SH-SY5Y (cell line): ENCODE measurements around the gene ZMIZ1.

Experiments
- GATA2 ChIP-seq: IDR thresholded peaks from 2 replicates; pipeline ENCODE4 v1.6.1; 2011; ENCODE audit warnings: mild to moderate bottlenecking, low read depth, low read length
- GATA3 ChIP-seq: IDR thresholded peaks from 2 replicates; pipeline ENCODE4 v1.6.1; 2011; ENCODE audit warnings: low read depth, mild to moderate bottlenecking, low read length, moderate library complexity

ZMIZ1 gene

DNA sequence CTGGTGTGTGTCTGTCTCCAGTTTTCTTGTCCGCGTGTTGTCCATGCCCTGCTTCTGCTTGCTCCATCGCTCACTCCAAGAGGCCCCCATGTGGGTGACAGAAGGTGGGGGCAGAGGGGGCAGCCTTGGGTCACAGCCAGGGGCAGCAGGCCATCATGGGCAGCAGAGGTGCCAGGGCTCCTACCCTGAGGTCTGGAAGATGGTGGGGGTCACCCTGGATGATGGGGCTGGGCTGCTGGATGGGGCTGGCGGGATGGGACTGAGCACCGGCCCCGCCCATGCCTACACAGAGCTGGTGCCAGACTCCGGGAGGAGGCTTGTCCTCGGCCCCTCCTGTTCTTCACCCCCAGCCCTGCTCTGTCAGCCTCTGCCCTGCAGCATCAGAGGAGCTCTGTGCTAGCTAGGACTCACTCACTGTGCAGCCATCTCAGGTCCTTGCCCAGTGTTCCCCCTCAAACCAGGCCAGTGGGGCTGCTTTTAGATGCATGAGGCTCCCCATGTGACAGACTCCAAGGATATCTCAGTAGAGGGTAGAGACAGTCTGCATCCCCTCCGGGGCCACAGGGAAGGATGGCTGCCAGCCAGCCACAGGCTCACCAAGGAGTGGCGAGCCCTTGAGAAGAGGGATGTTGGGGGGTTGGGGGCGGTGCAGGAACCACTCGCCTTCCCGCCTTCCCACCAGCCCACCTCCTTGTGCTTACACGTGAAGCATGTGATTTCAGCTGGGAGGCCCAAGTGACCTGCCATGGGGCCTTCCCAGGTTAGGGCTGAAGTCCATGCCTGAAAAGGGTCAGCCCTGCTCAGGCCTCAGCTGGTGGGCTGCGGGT lies 243.0 kb downstream of the ZMIZ1 start:
- TF ChIP-seq GATA3 (no peak), GATA2 (no peak)

DNA sequence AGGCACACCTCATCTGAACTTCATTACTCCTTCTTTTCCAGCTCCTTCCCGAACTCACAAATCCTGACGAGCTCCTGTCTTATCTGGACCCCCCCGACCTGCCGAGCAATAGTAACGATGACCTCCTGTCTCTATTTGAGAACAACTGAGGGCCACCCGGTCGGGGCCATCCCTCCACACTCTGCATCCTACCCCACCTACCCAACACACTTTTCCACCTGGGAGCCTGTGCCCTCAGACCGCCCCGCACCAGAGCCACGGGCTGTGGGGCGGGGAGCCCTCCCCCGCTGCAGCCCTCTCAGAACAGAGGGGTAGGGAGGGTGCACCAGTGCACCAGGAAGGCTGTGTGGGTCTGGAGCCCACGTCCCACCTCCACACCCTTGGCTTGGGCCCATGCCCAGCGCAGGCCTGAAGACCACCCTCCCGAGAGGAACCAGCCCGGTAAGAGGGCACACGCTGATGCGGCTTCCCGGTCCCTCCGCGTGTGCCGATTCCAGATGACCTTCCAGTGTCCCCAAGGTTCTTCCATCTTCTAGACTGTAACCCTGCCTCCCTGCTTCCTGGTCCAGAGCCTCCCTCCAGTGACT lies 243.9 kb downstream of the ZMIZ1 start:
- TF ChIP-seq GATA2 = no peak
- no peak for TF ChIP-seq GATA3

GRCh38 chr10:79313320-79313719 lies 244.6 kb downstream of the ZMIZ1 start:
- TF ChIP-seq GATA3 = no peak
- TF ChIP-seq GATA2 = no peak

DNA sequence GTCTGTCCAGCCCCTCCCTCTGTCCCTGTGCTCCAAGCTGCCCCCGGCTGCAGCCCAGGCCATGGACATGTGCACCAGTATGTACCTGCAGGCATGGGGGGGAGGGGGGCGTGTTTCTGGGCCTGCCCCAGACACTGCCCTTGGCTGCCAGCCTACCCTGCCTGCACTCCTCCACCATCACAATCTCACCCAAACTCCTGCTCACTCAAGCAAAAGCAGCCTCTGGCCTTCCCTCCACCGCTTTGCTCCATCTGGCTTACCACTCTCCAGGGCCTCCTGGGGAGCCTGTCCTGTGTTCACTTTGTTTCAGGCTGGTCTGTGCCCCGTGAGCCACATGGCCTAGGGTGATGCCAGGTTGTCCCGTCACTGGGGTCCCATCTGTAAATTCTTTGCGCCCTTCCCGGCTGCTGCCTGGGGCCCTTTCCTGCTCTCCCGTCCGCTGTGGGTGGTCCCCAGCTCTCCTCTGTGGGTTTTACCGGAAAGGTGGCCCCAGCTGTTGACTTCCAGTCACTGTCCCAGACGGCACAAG lies 245.2 kb downstream of the ZMIZ1 start:
- no peak for TF ChIP-seq GATA3
- TF ChIP-seq GATA2 = no peak

GRCh38 chr10:79314761-79315601 lies 246.2 kb downstream of the ZMIZ1 start:
- TF ChIP-seq GATA2 (no peak), GATA3 (no peak)

DNA sequence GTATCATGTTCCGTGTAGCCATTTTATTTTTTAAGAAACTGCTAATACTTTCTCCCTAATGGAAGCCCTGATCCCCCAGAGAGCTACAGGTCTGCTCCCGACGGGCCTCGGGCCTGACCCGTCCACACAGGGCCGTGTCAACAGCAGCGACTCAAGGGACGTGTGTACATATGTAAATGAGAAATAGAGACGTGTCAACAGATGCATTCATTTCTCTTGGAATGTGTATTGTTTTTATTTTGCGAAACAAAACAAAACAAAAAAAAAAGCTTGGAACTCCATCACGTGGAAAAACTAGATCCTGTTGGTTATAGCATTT lies 246.8 kb downstream of the ZMIZ1 start:
- TF ChIP-seq GATA3 (no peak), GATA2 (no peak)

DNA sequence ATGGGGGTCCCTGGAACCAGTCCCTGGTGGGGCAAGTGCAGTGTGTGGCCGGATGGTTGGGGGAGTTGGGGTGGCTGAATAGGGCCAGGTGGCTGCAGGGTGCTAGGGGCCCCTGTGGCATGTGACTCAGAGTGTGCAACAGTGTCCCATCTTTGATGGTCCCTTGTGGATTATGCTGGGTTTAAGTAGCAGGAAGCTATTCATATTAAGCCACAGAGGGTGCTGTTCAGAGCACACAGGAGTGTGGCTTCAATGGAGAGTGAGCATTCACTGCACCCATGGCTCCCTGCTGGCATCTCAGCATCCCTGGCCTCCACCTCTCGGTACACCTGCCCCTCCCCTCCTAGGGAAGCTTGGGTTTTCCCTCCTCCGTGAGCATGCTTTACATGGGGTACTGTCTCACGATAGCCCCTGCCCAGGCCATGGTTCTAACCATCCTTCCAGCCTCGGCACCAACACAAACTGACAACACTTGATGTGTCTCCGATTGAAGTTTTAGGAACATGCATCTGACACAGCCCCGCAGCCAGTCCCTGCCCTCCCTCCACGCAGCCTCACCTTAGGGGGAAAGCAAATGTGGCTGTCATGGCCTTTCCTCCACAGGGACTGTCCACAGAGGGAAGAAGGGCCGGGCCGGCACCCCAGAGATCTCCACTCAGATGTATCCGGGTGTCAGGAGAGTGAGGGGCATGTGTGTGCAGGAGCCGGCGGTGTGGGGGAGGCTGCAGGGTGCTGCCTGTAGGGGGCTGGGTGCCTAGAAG lies 248.1 kb downstream of the ZMIZ1 start:
- no peak for TF ChIP-seq GATA2
- TF ChIP-seq GATA3 = no peak

- TF ChIP-seq GATA3 = no peak
- TF ChIP-seq GATA2 = no peak
Observed at GRCh38 chr10:79318369-79318768, 249.6 kb downstream of the ZMIZ1 start.

GRCh38 chr10:79319115-79319771 lies 250.5 kb downstream of the ZMIZ1 start:
- no peak for TF ChIP-seq GATA2
- no peak for TF ChIP-seq GATA3

- TF ChIP-seq GATA3 (no peak), GATA2 (no peak)
Observed at GRCh38 chr10:79320316-79320715, 251.6 kb downstream of the ZMIZ1 start.

- TF ChIP-seq GATA2 = no peak
- TF ChIP-seq GATA3 = no peak
Observed at GRCh38 chr10:79320820-79321493, 252.2 kb downstream of the ZMIZ1 start.

DNA sequence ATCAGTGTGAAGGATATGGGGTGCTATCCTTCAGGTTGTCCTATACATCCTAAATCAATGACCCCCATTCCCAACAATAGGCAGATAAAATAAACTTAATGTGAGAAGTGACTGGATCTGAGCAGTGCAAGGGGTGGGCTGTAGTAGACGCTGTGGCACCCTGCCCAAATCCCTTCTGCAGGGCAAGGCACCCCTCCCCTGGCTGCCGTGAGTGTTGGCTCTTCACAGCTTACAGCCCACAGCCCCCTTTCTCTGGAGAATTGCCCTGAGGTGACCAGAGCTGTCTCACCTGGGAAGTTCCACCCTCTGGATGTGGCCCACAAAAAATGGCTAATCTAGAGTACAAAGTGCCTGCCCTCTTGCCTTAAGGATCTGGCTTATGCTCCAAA lies 252.7 kb downstream of the ZMIZ1 start:
- TF ChIP-seq GATA2 (no peak), GATA3 (no peak)

GRCh38 chr10:79321951-79322350 lies 253.2 kb downstream of the ZMIZ1 start:
- no peak for TF ChIP-seq GATA2
- no peak for TF ChIP-seq GATA3
